Measurements from ENCODE around the gene PRODH2. TPM values are rescaled to one million over a fixed set of nuclear protein-coding genes. Genes with fewer than 3 reads are reported as not detected.
"Not testable (repeated sequence)": the region's sequence is repeated elsewhere in the genome, so short reads cannot be mapped to it uniquely, and the experiment has no call there.

Gene PRODH2
- total RNA-seq, 1 experiment from 2014 or later: not detected

DNA sequence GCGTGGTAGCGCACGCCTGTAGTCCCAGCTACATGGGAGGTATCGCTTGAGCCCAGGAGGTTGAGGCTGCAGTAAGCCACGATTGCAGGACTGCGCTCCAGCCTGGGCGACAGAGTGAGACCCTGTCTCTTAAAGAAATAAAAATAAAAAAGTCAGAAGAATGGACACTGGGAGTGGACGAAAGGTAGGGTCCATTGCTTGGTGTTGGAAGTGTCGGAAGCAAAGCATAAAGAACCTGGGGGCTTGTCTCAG lies 37.7 kb downstream of the PRODH2 start:
- POLR2A ChIA-PET (ENCODE audit: low non-redundant PET): no interaction called here
- H3K36me3 ChIP-seq (ENCODE audit: insufficient read depth, low read length, poor library complexity, severe bottlenecking): peaks cover 16% of the 10 kb centered on the region
- no peaks in the 10 kb centered on the region for H3K27me3 ChIP-seq (replicated peaks; ENCODE audit: insufficient read depth, low read depth, low read length, poor library complexity)
- CTCF ChIA-PET: no interaction called here
- H3K27ac ChIP-seq (ENCODE audit: low read depth, low read length, poor library complexity, severe bottlenecking): no peak overlapping the region
- H3K4me1 ChIP-seq (ENCODE audit: insufficient read depth, low read length, poor library complexity, severe bottlenecking): peaks cover 13% of the 10 kb centered on the region
- no peaks in the 10 kb centered on the region for H3K9me3 ChIP-seq (ENCODE audit: low read depth, low read length, poor library complexity, severe bottlenecking)
- H3K4me3 ChIP-seq (ENCODE audit: low read depth, low read length, poor library complexity, severe bottlenecking): peak overlapping the region; percentile 81
- intact Hi-C loops (cut with micrococcal nuclease; ENCODE audit: unreplicated experiment): no loop called here
- no peak for DNase-seq (ENCODE audit: low spot score)
- TF ChIP-seq, protein P1, sequence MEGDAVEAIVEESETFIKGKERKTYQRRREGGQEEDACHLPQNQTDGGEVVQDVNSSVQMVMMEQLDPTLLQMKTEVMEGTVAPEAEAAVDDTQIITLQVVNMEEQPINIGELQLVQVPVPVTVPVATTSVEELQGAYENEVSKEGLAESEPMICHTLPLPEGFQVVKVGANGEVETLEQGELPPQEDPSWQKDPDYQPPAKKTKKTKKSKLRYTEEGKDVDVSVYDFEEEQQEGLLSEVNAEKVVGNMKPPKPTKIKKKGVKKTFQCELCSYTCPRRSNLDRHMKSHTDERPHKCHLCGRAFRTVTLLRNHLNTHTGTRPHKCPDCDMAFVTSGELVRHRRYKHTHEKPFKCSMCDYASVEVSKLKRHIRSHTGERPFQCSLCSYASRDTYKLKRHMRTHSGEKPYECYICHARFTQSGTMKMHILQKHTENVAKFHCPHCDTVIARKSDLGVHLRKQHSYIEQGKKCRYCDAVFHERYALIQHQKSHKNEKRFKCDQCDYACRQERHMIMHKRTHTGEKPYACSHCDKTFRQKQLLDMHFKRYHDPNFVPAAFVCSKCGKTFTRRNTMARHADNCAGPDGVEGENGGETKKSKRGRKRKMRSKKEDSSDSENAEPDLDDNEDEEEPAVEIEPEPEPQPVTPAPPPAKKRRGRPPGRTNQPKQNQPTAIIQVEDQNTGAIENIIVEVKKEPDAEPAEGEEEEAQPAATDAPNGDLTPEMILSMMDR (conservative IDR thresholded peaks at IDR 0.05; ENCODE audit: low read depth, low read length): no peak
- no peak for TF ChIP-seq EZH2 (IDR thresholded peaks at IDR 0.05; ENCODE audit: borderline replicate concordance, low read depth, low read length, poor library complexity, severe bottlenecking)
- no TSS peak for BruUV-seq (replicated peaks)

DNA sequence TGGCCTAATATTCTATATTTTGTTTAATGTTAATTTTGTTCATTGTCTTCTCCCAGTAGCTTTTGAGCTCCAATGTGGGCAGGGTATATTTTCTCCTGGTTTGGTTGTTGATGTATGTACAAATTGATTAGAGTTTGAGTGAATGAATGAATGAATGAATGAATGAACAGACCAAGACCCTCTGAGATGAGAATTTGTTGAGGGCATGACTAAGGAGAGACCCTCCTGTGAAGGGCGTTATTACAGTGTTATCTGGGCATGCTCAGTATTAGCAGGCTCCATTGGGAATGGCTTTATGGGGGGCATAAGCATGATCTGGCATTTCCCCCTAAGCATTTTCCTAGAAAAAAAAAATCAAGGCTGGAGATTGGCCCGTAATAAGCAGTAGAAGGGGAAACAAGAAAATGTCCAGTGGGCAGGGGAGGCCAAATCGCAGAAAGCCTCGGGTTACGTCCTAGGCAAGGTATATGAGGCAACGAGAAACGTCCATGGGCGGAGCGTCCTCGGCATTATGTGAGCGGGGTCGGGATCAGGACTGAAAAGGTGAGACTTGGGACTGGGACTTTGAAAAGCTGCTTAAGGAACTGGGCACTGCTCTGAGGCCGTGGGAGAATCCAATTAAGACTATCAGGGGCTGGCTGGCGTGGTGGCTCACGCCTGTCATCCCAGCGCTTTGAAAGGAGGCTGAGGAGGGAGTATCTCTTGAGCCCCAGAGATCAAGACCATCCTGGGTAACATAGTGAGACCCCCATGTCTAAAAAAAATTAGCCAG lies 38.2 kb downstream of the PRODH2 start:
- no TSS peak for BruUV-seq (replicated peaks)
- TF ChIP-seq, protein P1 (conservative IDR thresholded peaks at IDR 0.05; ENCODE audit: low read depth, low read length): no peak
- TF ChIP-seq EZH2 (IDR thresholded peaks at IDR 0.05; ENCODE audit: borderline replicate concordance, low read depth, low read length, poor library complexity, severe bottlenecking): no peak
- Histone ChIP-seq H3K4me3 (ENCODE audit: low read depth, low read length, poor library complexity, severe bottlenecking) (peak overlapping the region; percentile 81), H3K27ac (ENCODE audit: low read depth, low read length, poor library complexity, severe bottlenecking) (no peak overlapping the region), H3K4me1 (ENCODE audit: insufficient read depth, low read length, poor library complexity, severe bottlenecking) (peaks cover 13% of the 10 kb centered on the region), H3K9me3 (ENCODE audit: low read depth, low read length, poor library complexity, severe bottlenecking) (no peaks in the 10 kb centered on the region), H3K27me3 (replicated peaks; ENCODE audit: insufficient read depth, low read depth, low read length, poor library complexity) (no peaks in the 10 kb centered on the region), H3K36me3 (ENCODE audit: insufficient read depth, low read length, poor library complexity, severe bottlenecking) (peaks cover 16% of the 10 kb centered on the region)
- ChIA-PET POLR2A (ENCODE audit: low non-redundant PET) (no interaction called here), CTCF (no interaction called here)
- intact Hi-C loops (cut with micrococcal nuclease; ENCODE audit: unreplicated experiment): no loop called here
- no peak for DNase-seq (ENCODE audit: low spot score)

DNA sequence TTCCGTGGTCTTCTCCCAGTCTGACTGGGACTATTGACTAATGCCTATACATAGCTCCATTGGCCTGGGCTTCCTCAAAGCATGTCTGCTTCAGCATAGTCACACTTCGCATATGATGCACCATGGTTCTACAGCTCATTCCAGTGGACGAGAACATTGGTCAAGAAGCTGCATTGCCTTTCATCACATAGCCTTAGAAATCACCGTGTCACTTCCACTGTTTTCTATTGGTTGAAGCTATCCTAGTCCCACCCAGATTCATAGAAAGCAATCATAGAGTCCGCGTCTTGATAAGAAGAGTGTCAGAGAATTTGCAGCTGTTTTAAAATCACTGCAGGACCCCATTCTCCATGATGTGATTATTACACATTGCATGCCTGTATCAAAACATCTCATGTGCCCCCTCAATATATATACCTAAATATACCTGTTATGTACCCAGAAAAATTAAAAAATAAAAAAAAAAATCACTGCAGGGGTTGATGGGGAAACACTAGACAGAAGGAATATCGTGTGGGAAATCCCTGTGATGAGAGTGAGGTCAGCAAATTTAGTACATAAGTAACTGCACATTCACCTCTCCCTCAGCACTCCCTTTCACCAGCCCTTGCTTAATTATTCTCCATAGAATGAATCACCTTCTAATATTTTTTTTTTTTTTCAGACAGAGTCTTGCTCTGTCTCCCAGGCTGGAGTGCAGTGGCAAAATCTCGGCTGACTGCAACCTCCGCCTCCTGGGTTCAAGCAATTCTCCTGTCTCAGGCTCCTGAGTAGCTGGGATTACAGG lies 39.4 kb downstream of the PRODH2 start:
- peaks cover 13% of the 10 kb centered on the region for H3K4me1 ChIP-seq (ENCODE audit: insufficient read depth, low read length, poor library complexity, severe bottlenecking)
- CTCF ChIA-PET: interaction anchor here (0.7 kb wide), 1 partner anchor 13 kb away, joined by 3 read pairs; no protein-coding TSS in a partner anchor
- TF ChIP-seq EZH2 (IDR thresholded peaks at IDR 0.05; ENCODE audit: borderline replicate concordance, low read depth, low read length, poor library complexity, severe bottlenecking): no peak
- TF ChIP-seq, protein P1 (conservative IDR thresholded peaks at IDR 0.05; ENCODE audit: low read depth, low read length): no peak
- no peak for DNase-seq (ENCODE audit: low spot score)
- peaks cover 6% of the 10 kb centered on the region for H3K36me3 ChIP-seq (ENCODE audit: insufficient read depth, low read length, poor library complexity, severe bottlenecking)
- intact Hi-C loops (cut with micrococcal nuclease; ENCODE audit: unreplicated experiment): no loop called here
- no peaks in the 10 kb centered on the region for H3K9me3 ChIP-seq (ENCODE audit: low read depth, low read length, poor library complexity, severe bottlenecking)
- H3K27ac ChIP-seq (ENCODE audit: low read depth, low read length, poor library complexity, severe bottlenecking): no peak overlapping the region
- no peaks in the 10 kb centered on the region for H3K27me3 ChIP-seq (replicated peaks; ENCODE audit: insufficient read depth, low read depth, low read length, poor library complexity)
- POLR2A ChIA-PET (ENCODE audit: low non-redundant PET): interaction anchor here (0.6 kb wide), 2 partner anchors 47 to 223 kb away, joined by 4 to 5 read pairs; no protein-coding TSS in a partner anchor
- H3K4me3 ChIP-seq (ENCODE audit: low read depth, low read length, poor library complexity, severe bottlenecking): no peak overlapping the region
- BruUV-seq (replicated peaks): no TSS peak

DNA sequence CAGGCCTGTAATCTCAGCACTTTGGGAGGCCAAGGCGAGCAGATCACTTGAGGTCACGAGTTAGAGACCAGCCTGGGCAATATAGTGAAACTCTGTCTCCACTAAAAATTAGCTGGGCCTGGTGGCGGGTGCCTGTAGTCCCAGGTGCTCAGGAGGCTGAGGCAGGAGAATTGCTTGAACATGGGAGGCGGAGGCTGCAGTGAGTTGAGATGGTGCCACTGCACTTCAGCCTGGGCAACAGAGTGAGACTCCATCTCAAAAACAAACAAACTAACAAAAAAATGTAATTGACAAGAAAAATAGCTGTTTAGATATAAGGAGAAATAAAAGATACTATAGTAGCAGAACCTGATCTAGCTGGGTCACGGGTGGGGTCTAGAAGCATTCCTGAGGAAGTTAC lies 40.3 kb downstream of the PRODH2 start:
- DNase-seq (ENCODE audit: low spot score); H3K27me3 ChIP-seq (replicated peaks; ENCODE audit: insufficient read depth, low read depth, low read length, poor library complexity); H3K36me3 ChIP-seq (ENCODE audit: insufficient read depth, low read length, poor library complexity, severe bottlenecking); H3K4me3 ChIP-seq (ENCODE audit: low read depth, low read length, poor library complexity, severe bottlenecking); POLR2A ChIA-PET (ENCODE audit: low non-redundant PET); BruUV-seq (replicated peaks); intact Hi-C loops (cut with micrococcal nuclease; ENCODE audit: unreplicated experiment); H3K27ac ChIP-seq (ENCODE audit: low read depth, low read length, poor library complexity, severe bottlenecking); H3K9me3 ChIP-seq (ENCODE audit: low read depth, low read length, poor library complexity, severe bottlenecking); CTCF ChIA-PET: not testable (repeated sequence)
- peaks cover 13% of the 10 kb centered on the region for H3K4me1 ChIP-seq (ENCODE audit: insufficient read depth, low read length, poor library complexity, severe bottlenecking)
